Erythroblast (primary cell): ENCODE measurements around the gene RNF133.

ENCODE experiments used
- GATA1 ChIP-seq: IDR thresholded peaks from 2 replicates; pipeline ENCODE4 v1.6.1; 2011; ENCODE audit warnings: low read depth, mild to moderate bottlenecking, control low read depth, low read length, moderate library complexity
- POLR2A ChIP-seq: IDR thresholded peaks from 2 replicates; pipeline ENCODE4 v1.6.1; 2011; ENCODE audit warnings: mild to moderate bottlenecking, low read length

GRCh38 chr7:122673951-122674350 is 25.0 kb downstream of the RNF133 start:
- TF ChIP-seq POLR2A, result no peak
- no peak for TF ChIP-seq GATA1
